Adrenal gland (tissue), 5 donors: ENCODE results near the gene FGFBP2.

ENCODE experiments used
- POLR2A ChIP-seq, 2 donors: fragments of 450-650 bp; IDR thresholded peaks; one replicate each; pipeline ENCODE4 v1.6.1; 2017; ENCODE audit warnings: antibody characterized with exemption in 2 of 2, mild to moderate bottlenecking in 2 of 2, moderate library complexity in 1 of 2
- TF ChIP-seq, protein P1 (sequence below), 6 experiments: fragments of 450-650 bp in 4 of 6; fragments of 200-600 bp in 2 of 6; sonication (generic) in 1 of 6; IDR thresholded peaks; 1 replicate in 5 of 6; 2 replicates in 1 of 6; pipeline versions ENCODE4 v1.5.1 to v1.8.0; 2016 to 2021; ENCODE audit warnings: antibody characterized with exemption in 6 of 6, mild to moderate bottlenecking in 2 of 6, moderate library complexity in 1 of 6
- donor health status: DM: no; HTN: no; CAD: no.

GRCh38 chr4:15990570-15991285 is 27.8 kb upstream of the FGFBP2 start:
- no peak for TF ChIP-seq POLR2A (IDR thresholded peaks at IDR 0.05)
- TF ChIP-seq, protein P1, sequence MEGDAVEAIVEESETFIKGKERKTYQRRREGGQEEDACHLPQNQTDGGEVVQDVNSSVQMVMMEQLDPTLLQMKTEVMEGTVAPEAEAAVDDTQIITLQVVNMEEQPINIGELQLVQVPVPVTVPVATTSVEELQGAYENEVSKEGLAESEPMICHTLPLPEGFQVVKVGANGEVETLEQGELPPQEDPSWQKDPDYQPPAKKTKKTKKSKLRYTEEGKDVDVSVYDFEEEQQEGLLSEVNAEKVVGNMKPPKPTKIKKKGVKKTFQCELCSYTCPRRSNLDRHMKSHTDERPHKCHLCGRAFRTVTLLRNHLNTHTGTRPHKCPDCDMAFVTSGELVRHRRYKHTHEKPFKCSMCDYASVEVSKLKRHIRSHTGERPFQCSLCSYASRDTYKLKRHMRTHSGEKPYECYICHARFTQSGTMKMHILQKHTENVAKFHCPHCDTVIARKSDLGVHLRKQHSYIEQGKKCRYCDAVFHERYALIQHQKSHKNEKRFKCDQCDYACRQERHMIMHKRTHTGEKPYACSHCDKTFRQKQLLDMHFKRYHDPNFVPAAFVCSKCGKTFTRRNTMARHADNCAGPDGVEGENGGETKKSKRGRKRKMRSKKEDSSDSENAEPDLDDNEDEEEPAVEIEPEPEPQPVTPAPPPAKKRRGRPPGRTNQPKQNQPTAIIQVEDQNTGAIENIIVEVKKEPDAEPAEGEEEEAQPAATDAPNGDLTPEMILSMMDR (IDR thresholded peaks at IDR 0.05) = no peak
